8988T (cell line): ENCODE measurements around the gene ABCC1.
A peak's percentile ranks its signal among the peaks of the same experiment; 100 is the strongest.

ENCODE experiments used
- DNase-seq: peaks from one replicate; pipeline ENCODE4 v3.0.0; 2011

Gene ABCC1

DNA sequence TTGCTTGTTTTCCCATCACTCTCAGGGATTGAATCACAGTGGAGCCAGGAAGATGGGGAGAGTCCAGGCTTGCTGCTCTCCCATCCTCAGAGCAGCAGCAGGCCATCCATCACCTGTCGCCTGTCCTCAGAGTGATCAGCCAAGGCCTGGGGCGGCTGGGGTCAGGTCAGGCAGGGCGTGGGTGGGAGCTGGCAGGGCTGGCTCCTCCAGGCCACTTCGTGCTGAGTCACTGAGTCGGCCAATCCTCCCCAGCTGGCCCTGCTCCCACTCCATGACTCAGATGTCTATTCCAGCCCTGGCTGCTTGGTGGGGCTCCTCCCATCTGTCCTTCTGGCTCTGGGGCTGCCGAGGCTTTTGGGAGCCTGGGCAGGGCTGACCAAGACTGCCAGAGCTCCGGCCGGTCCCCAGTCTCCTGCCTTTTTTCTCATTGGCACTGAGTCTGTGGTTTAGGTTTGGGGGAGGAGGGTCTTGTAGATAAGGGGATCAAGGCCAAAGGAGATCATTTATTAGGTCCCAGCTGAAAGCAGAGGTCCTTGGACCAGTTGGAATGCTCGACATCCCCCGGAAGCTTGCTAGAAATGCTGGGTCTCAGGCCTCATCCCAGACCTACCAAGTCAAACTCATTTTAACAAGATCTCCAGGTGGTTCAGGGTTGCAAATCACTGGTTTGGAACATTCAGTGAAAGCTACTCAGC lies 72.7 kb downstream of the ABCC1 start:
- peak; percentile 79 for DNase-seq

DNA sequence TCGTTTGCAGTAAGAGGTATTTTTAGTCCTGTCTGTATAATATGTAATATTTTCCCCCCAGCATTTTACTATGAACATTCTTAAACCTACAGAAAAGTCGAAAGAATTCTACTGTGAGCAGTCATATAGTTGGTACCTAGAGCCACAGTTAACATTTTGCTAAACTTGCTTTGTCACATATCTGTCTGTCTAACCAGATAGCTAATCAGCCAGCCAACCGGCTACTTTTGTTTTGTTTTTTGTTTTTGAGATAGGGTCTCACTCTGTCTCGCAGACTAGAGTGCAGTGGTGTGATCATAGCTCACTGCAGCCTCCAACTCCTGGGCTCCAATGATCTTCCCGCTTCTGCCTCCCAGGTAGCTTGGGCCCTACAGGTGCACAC lies 73.3 kb downstream of the ABCC1 start:
- no peak for DNase-seq

DNA sequence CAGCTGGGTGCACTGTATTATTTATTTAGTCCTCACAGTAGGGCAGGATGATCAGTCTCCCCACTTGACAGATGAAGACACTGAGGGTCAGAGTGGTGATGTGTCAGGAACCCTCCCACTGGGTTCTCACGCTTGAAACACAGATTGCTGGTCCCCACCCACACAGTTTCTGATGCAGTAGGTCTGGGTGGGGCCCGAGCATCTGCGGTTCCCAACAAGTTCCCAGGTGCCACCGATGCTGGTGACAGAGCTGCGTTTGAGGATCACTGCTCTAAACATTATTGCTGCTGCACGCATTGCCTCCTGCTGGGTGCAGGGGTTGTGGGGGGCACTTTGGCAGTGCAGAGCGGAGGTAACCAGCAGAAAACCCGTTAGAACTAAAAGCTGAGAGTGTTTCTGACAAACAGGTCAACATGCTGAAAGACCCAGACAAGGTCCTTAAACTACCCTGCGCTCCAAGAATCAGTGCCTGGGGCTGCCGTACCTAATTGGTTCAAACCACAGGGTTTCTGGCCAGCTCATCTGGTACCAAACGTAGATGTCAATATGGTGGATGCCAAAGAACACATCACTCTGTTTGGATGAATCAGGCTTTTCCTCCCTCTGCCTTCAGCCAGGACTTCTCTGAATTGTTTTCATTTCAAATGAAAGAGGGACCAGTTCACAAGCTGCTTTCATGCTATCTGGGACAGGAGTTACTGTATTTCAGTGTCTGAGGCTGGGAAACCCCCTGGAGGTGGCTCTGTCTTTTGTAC lies 76.0 kb downstream of the ABCC1 start:
- DNase-seq, result no peak

DNA sequence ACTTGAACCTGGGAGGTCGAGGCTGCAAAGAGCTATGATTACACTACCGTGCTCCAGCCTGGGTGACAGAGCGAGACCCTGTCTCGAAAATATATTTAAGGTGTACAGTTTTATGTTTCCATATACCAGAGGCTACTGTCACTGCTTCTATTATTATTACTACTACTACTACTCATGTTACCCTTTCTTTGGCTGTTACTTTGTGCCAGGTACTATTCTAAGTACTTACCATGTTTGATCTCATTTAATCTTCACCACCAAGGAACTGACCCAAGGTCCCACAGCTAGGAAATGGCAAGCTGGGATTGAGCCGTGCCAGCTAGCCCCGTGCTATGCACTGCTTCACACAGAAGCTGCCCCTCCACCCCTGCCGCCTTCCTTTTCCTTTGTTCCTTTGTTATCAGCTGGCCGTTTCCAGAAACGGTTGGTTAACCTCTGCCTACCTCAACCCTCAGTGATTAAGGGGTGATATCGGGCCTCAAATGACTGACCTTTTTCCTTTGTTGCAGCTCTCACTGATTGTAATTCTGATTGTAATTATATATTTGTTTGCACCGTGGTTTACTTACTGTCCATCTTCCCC lies 78.4 kb downstream of the ABCC1 start:
- no peak for DNase-seq

DNA sequence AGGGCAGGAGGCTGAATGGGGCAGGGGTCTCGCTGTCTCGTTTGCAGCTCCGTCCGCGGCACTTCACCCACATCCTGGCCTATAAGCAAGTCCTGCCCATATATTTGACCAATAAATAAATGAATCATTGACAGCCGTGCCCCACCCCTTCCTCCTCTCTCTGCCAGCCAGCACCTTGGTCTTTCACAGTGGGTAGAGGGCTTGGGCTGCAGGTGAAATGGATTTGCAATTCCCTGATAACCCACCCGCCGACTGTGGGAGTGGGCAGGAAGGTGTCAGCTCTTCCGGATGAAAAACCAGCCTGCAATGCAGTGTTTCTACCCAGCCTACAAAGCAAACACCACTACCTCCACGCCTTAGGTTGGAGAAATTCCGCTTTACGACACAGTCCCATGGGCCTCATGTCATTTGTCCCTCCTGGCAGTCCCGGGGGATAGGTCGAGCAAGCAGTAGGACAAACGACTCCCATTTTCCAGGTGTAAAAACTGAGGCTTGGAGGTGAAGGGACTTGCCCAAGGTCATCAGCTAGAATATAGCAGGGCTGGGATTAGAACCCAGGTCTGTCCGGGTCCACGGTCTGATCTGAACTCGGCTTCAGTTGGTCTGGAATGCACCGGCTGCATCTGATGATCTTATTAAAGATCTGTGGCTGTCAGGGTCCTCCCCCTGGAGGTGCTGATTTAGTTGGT lies 79.0 kb downstream of the ABCC1 start:
- DNase-seq, result no peak

DNA sequence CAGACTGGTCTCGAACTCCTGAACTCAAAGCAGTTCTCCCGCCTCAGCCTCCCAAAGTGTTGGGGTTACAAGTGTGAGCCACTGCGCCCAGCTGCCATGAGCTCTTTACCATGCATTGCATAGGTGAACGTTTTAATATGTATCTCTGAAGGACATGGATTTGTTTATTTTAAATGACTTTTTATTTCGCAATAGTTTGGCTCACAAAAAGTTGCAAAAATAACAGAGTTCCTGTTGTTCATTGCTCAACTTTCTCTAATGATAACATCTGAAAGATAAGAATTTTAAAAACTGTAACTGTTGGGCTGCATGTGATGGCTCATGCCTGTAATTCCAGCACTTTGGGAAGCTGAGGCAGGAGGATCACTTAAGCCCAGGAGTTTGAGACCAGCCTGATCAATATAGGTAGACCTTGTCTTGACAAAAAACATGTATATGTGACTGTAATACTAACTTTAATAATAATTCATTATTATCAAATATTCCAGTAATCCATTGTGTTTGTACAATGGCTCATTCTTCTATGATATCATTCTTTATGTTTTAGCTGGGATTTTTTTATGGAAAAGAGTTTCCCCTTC lies 80.1 kb downstream of the ABCC1 start:
- no peak for DNase-seq

DNA sequence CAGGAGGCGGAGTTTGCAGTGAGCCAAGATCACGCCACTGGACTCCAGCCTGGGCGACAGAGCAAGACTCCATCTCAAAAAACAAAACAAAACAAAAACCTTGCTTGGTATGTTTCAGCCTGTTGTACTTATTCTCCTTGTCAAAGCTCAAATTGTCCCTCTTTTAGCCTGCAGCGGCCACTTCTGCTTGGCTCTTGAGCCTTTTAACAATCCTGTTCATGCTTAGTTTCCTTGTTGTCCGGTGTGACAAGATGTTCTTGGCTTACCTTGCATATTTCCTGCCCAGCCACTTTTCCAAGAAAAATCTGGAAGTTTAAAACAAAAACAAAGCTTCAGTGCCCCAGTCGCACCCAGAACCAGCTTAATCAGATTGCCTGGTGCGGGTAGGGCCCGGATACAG lies 81.0 kb downstream of the ABCC1 start:
- no peak for DNase-seq

DNA sequence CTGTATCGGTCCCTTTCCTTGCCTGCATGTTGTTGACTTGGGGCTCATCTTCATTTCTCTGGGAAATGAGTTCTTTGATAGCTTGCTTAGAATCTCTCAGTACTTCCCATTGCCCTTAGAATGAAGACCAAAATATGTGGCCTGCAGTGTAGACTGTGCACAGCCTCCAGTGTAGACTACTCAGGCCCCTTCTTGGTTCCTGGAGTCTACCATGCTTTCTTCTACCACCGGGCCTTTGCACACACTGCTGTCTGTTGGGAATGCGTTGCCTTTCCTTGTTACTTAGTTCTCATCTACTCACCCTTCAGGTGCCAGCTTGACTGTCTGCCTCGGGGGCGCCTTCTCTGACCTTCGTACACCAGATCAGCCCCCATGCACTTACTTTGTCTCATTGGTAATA lies 82.0 kb downstream of the ABCC1 start:
- DNase-seq, result no peak

DNA sequence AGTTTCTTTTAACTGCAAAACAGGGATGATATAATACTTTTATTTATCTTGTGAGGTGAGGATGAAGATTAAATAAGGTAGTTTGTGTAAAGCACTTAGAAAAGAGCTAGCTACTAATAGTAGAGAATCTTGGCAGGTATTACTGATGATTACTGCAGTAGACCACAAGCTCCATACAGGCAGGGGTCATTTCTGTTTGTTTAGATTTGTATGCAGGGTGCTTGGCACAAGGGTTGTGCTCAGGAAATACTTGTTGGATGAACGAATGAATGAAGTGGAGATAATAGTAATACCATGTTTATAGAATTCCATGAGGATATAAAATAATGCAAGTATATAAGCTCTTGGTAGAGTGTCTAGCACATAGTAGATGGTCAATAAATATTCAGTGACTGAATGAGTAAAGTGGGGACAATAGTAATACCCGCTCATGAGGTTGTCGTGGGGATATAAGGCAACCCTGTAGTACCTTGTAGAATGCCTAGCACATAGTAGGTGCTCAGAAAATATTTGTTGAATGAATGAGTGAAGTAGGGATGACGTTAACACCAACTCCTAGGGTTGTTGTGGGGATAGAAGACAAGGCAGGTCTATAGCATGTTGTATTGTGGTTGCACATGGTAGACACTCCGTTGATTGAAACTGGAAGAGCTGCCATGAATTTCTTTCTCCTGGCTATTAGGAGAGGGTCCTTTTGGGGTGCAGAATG lies 83.0 kb downstream of the ABCC1 start:
- no peak for DNase-seq

DNA sequence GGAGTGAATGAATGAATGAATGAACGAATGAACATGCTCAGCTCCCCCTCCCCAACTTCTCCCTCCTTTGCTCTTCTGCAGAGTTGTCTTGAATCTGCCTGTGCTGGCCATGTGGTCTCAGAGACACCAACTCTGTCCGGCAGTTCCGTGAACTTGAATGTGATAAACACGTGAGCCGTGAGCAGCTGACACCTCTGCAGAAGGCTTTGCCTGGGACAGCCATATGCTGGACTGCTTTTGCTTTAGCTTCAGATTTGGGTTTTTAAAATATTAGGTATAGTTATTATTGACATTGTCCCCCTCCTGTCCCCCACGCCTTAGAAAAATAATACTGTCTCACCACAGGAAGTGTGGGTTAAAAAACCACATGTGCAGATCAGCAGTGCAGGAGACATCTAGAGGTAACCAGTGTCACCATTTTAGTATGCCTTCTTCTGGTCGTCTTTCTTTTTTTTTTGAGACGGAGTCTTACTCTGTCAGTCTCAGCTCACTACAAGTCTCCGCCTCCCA lies 83.8 kb downstream of the ABCC1 start:
- DNase-seq, result no peak

DNA sequence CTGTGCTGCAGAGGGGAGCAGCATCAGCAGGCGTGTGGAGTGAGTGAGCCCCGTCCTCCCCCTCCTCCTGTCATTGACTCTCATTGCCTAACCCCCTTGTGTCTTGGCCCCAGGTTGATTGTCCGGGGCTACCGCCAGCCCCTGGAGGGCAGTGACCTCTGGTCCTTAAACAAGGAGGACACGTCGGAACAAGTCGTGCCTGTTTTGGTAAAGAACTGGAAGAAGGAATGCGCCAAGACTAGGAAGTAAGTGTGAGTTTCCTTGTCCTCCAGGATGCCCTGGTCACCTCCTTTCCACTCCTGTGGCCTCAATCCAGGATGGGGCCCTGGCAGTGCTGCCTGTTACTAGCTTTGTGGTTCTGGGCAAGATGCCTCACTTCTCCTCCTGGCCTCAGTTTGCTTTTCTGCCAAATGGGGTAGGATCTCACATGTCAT lies 87.0 kb downstream of the ABCC1 start:
- DNase-seq, result no peak

DNA sequence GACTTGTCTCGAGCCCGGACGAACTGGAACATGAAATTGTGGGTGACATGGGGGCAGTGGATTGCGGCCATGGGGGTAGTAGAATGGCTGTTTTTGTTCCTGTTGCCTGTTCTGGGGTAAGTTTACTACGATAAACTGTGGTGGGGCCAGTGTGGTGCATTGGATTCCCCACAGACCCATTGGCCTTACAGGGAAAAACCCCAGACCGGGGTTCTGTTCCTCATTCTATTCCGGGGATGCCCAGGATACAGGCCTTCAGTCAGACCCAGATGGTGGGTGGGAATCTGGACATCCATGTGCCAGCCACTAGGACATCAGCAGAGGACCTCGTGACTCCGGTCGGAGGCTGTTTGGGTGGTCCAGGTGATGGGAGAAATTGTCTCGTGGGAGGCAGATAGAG lies 88.1 kb downstream of the ABCC1 start:
- no peak for DNase-seq

DNA sequence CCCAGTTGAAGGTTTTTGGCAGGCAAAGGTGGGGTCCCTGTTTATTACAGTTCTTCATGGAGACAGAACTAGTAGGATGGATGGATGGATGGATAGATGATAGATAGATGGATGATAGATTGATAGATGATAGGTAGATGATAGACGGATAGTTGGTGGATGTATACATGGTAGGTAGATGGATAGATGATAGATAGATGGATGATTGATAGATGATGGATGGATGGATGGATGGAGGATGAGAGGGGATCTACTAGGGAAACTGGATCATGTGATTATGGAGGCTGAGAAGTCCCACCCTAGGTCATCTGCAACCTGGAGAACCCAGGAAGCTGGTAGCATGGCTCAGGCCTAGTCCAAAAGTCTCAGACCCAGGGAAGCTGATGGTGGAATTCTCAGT lies 88.6 kb downstream of the ABCC1 start:
- no peak for DNase-seq

DNA sequence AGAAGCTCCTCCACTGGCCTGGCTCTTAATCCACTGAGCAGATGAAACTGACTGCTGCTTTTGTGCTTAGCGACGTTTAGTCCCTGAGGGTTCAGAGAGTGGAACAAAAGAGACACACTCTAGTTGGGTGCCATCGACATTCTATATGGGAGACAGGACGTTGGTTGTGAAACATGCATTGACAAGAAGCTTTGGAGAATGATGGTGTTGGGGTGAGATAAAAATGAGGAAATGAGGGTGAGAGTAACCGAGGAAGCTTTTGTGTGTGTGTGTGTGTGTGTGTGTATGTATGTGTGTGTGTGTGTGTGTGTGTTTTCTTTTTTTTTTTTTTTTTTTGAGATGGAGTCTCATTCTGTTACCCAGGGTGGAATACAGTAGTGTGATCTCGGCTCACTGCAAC lies 89.5 kb downstream of the ABCC1 start:
- no peak for DNase-seq

DNA sequence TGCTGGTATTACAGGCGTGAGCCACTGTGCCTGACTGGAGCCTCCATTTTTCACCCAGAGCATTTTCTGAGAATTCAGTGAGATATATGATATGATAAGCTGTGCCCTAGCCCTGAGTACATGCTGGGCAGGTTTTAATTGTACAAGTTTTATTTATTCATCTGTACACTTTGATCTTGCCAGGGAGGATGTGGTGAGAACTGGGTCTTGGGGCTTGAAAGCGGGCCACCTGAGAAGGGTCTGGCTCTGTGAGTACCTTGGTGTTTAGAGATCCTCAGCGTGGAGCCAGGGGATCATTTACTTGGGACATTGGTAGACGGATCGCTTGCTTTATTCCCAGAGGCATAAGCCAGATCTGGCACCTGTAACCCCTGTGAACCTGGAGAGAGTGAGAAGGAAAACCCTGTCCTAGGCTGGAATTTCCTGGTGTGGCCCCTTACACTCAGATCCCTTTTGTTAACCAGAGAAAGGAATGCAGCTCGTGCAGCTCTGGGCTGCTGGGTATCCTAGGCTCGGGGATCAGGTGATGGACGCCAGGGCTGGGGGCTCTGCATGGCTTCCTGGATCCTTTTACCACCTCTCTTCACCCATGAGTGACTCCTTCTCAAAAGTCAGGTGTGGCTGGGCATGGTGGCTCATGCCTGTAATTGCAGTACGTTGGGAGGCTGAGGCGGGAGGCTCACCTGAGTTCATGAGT lies 91.9 kb downstream of the ABCC1 start:
- no peak for DNase-seq

DNA sequence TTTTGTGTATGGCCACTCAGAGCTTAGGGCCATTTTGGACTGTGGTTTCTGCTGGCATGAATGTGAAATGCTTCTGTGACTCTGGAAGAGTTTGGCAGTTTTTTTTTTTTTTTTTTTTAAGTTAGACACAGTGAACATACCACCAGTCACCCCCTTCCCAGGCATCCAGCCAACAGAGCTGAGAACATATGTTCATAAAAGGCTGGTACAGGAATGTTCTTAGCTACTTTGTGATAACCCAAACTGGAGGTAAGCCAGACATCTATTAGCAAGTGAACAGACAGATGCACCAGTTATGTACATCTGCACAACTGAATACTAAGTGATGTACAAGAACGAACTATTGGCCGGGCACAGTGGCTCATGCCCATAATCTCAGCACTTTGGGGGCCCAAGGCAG lies 92.7 kb downstream of the ABCC1 start:
- DNase-seq, result no peak

DNA sequence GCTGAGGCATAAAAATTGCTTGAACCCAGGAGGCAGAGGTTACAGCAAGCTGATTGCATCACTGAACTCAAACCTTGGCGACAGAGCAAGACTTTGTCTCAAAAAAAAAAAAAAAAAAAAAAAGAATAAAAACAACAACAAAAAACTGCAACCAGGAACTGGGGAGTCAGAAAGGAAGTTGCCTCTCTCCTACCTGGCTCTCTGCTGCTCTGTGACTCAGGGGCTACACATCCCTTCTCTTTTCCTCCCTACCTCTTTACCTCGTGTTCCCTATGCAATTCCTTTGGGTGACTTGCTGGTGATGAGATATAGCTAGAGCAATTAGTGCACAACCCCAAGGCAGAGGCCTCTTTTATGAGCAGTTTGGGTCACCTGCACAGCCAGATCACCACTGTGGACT lies 95.9 kb downstream of the ABCC1 start:
- peak; percentile 28 for DNase-seq

DNA sequence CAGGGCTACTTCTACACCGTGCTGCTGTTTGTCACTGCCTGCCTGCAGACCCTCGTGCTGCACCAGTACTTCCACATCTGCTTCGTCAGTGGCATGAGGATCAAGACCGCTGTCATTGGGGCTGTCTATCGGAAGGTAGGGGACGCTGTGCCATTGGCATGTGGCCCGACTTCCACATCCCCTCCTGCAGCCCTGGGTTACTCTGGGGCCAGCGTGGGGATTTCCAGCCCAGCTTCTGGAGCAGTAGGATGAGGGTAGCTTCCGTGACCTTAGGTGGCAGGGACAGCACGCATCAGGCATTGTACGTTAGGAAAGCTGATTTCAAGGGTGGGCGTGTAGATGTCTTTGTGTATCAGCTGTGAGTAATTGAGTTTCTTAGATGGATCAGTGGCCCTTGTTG lies 96.5 kb downstream of the ABCC1 start:
- DNase-seq, result no peak

DNA sequence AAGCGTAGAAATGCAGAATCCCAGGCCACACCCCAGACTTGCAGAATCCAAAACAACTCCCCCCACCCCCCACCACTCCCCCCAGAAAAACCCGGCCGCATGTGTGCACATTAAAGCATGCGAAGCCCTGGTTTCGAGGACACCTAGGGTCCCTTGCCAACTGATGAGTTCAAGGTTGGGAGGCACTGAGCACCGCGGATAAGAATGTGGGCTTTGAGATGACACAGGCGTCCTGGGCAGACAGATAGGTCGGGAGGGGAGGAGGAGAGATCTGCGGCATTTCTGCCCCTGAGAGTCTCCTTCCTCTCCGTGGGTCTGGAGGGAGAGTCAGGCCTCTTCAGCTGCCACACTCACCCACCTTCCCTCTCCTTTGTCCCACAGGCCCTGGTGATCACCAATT lies 98.3 kb downstream of the ABCC1 start:
- DNase-seq, result no peak

DNA sequence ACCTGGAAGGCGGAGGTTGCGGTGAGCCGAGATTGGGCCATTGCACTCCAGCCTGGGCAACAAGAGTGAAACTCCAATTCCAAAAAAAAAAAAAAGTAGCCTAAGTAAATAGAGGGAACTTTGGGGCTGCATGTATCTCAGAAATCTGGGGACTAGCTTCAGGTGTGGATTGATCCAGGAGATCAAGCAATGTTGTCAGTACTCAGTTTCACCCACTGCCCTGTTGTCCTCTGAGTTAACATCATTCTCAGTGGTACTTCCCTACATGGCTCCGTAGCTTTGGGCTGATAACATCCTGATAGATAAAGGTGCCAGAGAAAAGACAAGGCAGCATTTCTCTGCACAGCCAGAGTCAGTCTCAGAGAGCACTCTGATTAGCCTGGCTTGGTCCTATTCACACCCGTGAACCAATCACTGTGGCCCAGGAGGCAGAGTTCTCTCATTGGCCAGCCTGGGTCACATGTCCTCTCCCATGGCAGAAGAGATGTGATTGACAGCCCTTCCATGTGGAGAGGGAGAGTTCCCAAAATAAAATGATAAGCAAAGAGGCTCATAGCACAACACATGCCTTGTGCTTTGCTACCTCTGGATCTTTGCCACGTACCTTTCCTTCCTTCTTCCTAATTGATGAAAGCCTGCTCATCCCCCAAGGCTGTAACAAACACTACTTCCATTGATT lies 99.6 kb downstream of the ABCC1 start:
- no peak for DNase-seq

DNA sequence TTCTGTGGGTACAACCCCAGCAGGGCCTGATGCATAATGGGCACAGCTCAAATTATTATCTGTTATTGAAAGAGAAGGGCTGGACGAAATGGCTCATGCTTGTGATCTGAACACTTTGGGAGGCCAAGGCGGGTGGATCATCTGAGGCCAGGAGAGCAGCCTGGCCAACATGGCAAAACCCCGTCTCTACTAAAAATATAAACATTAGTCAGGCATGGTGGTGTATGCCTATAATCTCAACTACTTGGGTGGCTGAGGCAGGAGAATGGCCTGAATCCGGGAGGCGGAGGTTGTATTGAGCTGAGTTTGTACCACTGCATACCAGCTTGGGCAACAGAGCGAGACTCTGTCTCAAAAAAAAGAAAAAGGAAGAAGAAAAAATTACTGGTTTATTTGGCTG lies 100.7 kb downstream of the ABCC1 start:
- no peak for DNase-seq
